CMK (cell line): ENCODE measurements around the gene LRP2.

Experiments used
- DNase-seq: peaks from one replicate; pipeline ENCODE4 v3.0.0-alpha.2; 2010; ENCODE audit warnings: low read depth

LRP2 gene

DNA sequence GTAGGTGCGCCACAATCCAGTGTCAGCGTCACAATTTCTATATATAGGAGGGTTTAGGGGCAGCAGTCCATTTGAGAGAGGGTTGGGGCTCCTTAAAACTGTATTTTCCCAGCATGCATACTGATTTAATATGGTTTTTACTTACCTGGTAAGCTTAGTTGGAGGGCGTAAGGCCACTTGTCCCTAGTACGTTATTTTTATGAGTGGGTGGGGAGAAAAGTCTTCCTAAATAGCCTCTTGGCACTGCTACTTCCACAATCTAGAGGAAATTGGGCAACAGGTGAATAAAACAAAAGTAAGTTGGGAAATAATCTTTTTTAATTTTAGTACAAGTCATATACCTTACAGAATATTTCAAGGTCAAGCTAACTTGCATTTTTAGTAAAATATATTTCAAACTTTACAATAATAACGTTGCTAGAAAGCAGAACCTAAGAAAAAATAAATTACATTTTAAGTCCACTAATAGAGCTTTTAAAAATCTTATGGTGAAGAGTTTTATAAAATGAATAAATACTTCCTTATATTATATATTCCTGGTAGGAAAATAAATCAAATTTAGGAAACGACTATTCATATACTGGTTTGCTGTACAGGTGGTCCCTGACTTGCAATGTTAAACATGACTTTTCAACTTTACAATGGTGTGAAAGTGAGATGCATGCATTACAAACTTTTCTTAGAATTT lies 272.1 kb downstream of the LRP2 start:
- no peak for DNase-seq

DNA sequence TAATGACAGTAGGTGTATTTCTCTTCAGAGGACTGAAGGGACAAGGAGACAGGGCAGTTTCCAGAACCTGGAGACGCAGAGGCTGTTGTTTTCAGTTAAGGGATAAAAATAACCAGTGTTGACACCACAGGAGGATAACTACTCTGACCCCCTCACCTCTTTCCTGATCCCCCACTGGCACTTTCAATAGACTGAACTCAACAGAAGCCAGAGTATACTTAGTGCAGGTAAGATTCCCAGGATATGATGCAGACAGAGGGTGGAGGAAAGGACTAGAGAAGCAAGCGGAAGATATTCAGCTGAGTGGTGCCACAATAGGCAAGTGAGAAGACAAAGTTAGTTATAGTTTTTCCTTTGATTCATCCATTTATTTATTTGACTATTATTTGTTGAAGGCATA lies 273.2 kb downstream of the LRP2 start:
- no peak for DNase-seq

DNA sequence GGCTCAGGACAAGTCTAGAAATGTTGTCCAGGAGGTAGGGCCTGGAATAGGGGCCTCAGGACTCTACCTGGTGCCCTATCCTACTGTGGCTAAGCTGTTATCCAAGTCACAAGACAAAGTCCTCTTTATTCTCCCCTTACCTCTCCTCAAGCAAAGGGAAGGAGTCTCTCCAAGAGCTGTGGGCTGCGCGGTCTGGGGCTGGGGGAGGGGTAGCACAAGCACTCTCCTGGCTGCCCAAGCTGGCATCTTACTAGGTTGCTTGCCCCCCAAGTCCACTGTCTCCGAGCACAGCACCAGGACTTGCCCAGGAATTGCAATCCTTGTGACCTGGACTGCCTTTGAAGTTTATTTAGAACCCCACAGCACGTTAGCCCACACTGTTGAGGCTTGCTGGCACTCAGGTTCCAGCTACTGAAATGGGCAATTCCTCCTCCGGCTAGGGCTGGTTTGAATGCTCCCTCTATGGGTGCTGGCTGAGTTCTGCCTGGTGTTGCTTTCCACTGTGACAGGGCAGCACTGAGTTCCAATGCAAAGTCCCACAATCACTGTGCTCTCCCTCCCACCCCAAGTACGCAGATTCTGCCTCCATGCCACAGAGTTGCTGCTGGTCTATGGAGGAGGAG lies 274.5 kb downstream of the LRP2 start:
- no peak for DNase-seq

DNA sequence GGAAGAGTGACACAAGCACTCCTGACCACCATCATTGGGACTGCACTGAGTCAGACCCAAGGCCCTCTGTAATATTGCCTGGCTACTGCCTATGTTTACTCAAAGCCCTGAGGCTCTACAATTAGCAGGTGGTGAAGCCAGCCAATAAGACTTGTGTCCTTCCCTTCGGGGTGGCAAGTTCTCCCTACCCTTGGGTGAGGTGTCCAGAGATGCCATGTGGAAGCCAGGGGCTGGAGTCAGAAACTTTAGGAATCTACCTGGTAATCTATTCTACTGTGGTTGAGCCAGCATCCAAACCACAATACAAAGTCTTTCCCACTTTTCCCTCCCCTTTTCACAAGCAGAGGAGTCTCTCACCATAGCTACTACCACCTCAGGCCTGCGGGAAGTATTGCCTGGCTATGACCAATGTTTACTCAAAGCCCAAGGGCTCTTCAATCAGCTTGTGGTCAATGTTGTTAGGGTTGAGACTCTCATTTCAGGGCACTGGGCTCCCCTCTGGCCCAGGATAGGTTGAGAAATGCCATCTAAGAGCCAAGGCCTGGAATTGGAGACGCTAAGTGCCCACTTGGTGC lies 275.4 kb downstream of the LRP2 start:
- DNase-seq = no peak

DNA sequence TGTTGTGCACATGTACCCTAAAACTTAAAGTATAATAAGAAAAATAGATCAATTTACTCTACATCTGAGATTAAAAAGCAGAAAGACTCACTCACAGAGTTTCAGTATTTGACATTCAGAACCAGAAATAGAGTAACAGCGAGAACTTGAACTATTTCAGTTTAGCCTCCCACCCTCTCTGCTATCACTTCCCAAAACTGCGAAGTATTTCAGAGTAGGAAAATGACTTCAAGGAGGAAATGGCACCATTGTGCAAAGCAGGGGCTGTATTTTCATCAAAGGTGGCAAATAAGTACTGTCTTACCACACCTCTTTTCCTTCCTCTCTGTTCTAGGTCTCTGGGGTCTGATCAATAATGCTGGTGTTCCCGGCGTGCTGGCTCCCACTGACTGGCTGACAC lies 279.3 kb downstream of the LRP2 start:
- DNase-seq = no peak

DNA sequence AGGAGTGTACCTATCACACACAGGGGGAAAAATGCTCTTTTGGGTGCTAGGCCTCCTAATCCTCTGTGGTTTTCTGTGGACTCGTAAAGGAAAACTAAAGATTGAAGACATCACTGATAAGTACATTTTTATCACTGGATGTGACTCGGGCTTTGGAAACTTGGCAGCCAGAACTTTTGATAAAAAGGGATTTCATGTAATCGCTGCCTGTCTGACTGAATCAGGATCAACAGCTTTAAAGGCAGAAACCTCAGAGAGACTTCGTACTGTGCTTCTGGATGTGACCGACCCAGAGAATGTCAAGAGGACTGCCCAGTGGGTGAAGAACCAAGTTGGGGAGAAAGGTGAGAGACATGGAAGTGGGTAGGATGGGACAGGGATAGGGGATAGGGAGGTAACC lies 280.8 kb downstream of the LRP2 start:
- no peak for DNase-seq

DNA sequence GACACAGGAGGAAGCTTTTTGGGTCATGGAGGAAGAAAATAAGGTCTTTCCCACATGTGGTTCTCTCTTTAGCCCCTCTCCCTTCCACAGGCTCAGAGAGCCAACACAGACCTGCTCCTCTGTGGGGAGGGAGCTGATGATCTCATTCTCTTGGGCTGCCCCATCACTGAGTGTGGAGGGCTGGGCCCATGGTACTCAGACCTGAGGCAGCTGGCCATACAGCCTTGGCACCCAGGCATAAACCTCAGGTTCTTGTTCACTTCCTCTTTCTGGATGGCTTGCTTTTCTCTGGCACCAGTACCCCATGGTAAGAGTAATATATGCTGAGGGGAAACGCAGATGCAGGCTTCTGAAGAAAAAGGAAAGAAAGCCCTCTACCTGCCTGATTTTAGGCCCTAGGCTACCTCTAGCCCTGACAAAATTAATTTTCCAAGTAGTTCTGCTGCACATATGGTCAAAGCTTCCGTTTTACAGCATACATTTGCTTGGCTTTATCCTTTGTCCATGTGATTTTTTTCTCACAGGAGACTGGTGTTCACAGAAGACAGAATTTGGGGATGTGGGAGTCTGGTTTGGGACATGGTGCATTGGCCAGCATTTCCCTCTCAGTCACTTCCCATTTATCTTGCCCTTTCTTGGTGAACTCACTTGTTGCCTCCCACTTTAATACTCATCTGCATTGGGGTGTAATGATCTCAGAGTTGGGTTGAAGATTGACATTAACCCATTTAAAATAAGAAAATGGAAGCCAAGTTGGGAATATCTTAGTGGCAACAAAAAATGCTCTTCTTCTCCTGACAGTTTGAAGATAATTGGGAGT lies 281.9 kb downstream of the LRP2 start:
- no peak for DNase-seq

DNA sequence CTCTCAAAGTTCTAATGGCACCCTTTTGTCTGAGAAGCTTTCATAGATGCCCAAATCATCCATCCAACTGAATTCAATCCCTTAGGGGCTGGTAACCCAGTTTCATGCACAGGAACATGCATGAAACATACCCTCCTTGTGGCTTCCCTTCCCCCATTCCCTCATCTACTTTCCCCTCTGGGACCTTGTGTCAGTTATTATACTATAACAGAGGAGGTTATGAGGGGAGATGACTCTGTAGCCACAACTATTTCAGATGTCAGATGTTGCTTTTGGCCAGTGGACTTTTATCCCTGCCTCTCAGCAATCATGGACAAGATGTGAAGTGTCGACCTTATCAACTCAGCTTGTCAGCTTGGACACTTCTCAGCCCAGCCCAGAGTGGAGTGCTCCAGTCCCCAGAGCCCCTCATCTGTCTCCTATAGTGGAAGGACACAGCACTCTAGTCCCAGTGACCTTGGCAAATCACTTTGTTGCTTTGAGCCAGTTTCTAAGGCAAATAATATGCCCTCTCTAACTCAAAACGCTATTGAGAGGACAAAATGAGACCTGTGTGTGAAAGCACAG lies 284.6 kb downstream of the LRP2 start:
- no peak for DNase-seq
